PFSK-1 (cell line): ENCODE measurements around the gene LMBRD1.

Source experiments
- SIN3A ChIP-seq: IDR thresholded peaks from 2 replicates; pipeline ENCODE4 v1.6.1; 2012; ENCODE audit warnings: mild to moderate bottlenecking, low read length, moderate library complexity, borderline replicate concordance; ENCODE audit not compliant: insufficient read depth
- TF ChIP-seq, protein P1 (sequence below), 2 experiments: IDR thresholded peaks; 2 replicates each; pipeline versions ENCODE4 v1.6.1 to v1.8.0; 2011 to 2012; ENCODE audit warnings: low read depth in 2 of 2, low read length in 2 of 2, control low read depth in 1 of 2, inconsistent platforms in 1 of 2, mild to moderate bottlenecking in 1 of 2, moderate library complexity in 1 of 2; ENCODE audit not compliant: insufficient read depth in 1 of 2

DNA sequence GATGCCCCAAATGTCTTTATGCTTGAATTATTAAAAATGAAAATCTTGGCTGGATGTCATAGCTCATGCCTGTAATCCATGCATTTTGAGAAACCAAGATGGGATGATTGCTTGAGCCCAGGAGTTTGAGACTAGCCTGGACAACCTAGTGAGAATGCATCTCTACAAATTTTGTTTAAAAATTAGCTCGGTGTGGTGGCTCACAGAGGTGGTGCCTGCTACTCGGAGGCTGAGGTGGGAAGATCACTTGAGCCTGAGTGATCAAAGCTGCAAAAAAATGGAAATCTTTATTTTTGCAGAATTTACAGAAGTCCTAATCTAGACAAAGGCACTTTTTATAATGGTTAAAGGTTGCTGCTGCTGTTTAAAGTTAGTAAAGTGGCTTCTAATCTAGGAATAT is 49.5 kb upstream of the LMBRD1 start:
- TF ChIP-seq, protein P1, sequence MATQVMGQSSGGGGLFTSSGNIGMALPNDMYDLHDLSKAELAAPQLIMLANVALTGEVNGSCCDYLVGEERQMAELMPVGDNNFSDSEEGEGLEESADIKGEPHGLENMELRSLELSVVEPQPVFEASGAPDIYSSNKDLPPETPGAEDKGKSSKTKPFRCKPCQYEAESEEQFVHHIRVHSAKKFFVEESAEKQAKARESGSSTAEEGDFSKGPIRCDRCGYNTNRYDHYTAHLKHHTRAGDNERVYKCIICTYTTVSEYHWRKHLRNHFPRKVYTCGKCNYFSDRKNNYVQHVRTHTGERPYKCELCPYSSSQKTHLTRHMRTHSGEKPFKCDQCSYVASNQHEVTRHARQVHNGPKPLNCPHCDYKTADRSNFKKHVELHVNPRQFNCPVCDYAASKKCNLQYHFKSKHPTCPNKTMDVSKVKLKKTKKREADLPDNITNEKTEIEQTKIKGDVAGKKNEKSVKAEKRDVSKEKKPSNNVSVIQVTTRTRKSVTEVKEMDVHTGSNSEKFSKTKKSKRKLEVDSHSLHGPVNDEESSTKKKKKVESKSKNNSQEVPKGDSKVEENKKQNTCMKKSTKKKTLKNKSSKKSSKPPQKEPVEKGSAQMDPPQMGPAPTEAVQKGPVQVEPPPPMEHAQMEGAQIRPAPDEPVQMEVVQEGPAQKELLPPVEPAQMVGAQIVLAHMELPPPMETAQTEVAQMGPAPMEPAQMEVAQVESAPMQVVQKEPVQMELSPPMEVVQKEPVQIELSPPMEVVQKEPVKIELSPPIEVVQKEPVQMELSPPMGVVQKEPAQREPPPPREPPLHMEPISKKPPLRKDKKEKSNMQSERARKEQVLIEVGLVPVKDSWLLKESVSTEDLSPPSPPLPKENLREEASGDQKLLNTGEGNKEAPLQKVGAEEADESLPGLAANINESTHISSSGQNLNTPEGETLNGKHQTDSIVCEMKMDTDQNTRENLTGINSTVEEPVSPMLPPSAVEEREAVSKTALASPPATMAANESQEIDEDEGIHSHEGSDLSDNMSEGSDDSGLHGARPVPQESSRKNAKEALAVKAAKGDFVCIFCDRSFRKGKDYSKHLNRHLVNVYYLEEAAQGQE (IDR thresholded peaks at IDR 0.05; ENCODE audit: insufficient read depth in 1 of 2, low read depth in 2 of 2, low read length in 2 of 2) = no peak
- TF ChIP-seq SIN3A = no peak
